GM23338 (cell line): Measurements from ENCODE around the gene PET117. TPM values are rescaled to one million over a fixed set of nuclear protein-coding genes. Genes with fewer than 3 reads are reported as not detected.
"Not testable (repeated sequence)": the region's sequence is repeated elsewhere in the genome, so short reads cannot be mapped to it uniquely, and the experiment has no call there.

ENCODE experiments used
- ATAC-seq: fragments of 200-7000 bp; cut with Tn5 transposase; 3 replicates; pipeline ENCODE4 v1.9.1; 2020
- DNase-seq: peaks from one replicate; pipeline ENCODE4 v3.0.0-alpha.2; 2015; ENCODE audit warnings: low spot score
- H2AFZ ChIP-seq: fragments of 200-600 bp; sonication (generic); 2 replicates; pipeline ENCODE4 v1.8.0; 2016; ENCODE audit warnings: antibody characterized with exemption, mild to moderate bottlenecking, moderate library complexity
- H3F3A ChIP-seq: fragments of 200-600 bp; sonication (generic); replicated peaks from 2 replicates; pipeline ENCODE4 v1.8.0; 2017; ENCODE audit warnings: antibody characterized with exemption, mixed run types, low read depth
- H3K27ac ChIP-seq: fragments of 200-600 bp; sonication (generic); 2 replicates; pipeline ENCODE4 v1.6.1; 2016; ENCODE audit warnings: low read depth
- H3K27me3 ChIP-seq: fragments of 200-600 bp; sonication (generic); 2 replicates; pipeline ENCODE4 v1.8.0; 2016; ENCODE audit warnings: mild to moderate bottlenecking, mixed run types, moderate library complexity; ENCODE audit not compliant: insufficient read depth
- H3K36me3 ChIP-seq: fragments of 200-600 bp; sonication (generic); 2 replicates; pipeline ENCODE4 v1.8.0; 2016; ENCODE audit warnings: mild to moderate bottlenecking; ENCODE audit not compliant: insufficient read depth
- H3K4me1 ChIP-seq: fragments of 200-600 bp; sonication (generic); 2 replicates; pipeline ENCODE4 v1.8.0; 2016; ENCODE audit warnings: mild to moderate bottlenecking, moderate library complexity; ENCODE audit not compliant: insufficient read depth
- H3K4me2 ChIP-seq: fragments of 200-600 bp; sonication (generic); 2 replicates; pipeline ENCODE4 v1.7.1; 2017; ENCODE audit warnings: mixed run types
- H3K4me3 ChIP-seq: fragments of 200-600 bp; sonication (generic); 2 replicates; pipeline ENCODE4 v1.6.1; 2016; ENCODE audit warnings: mixed run types
- H3K79me2 ChIP-seq: fragments of 200-600 bp; sonication (generic); replicated peaks from 2 replicates; pipeline ENCODE4 v1.8.0; 2017; ENCODE audit warnings: mild to moderate bottlenecking; ENCODE audit not compliant: insufficient read depth
- H3K9me2 ChIP-seq: fragments of 200-600 bp; sonication (generic); 2 replicates; pipeline ENCODE4 v1.8.0; 2017; ENCODE audit not compliant: insufficient read depth
- H4K20me1 ChIP-seq: fragments of 200-600 bp; sonication (generic); replicated peaks from 2 replicates; pipeline ENCODE4 v1.8.0; 2017; ENCODE audit warnings: mild to moderate bottlenecking; ENCODE audit not compliant: insufficient read depth
- H3K27ac Mint-ChIP-seq: 2 replicates; pipeline ENCODE4 v1.8.0; 2020; ENCODE audit warnings: inconsistent platforms, mild to moderate bottlenecking, moderate library complexity, mixed read lengths
- H3K27me3 Mint-ChIP-seq: 3 replicates; pipeline ENCODE4 v1.8.0; 2022; ENCODE audit warnings: low read depth, mild to moderate bottlenecking, moderate library complexity, mixed read lengths, inconsistent platforms; ENCODE audit not compliant: insufficient read depth, poor library complexity
- H3K36me3 Mint-ChIP-seq: 3 replicates; pipeline ENCODE4 v1.8.0; 2021; ENCODE audit warnings: low read depth, mild to moderate bottlenecking, inconsistent platforms, moderate library complexity, mixed read lengths
- H3K4me1 Mint-ChIP-seq: 3 replicates; pipeline ENCODE4 v1.8.0; 2020; ENCODE audit warnings: mild to moderate bottlenecking, inconsistent platforms, mixed read lengths
- H3K4me3 Mint-ChIP-seq: 3 replicates; pipeline ENCODE4 v1.8.0; 2021; ENCODE audit warnings: moderate library complexity, mild to moderate bottlenecking, inconsistent platforms, mixed read lengths
- H3K9me3 Mint-ChIP-seq: 3 replicates; pipeline ENCODE4 v1.8.0; 2020; ENCODE audit warnings: moderate library complexity, mild to moderate bottlenecking, inconsistent platforms, mixed read lengths
- CREB1 ChIP-seq: fragments of 250-450 bp; sonication (Bioruptor Pico); IDR thresholded peaks from 2 replicates; pipeline ENCODE4 v1.5.0; 2020; ENCODE audit warnings: low read depth, mild to moderate bottlenecking, moderate library complexity
- CTCF ChIP-seq, 2 experiments: fragments of 200-600 bp in 1 of 2; sonication (generic) in 1 of 2; conservative IDR thresholded peaks; 2 replicates each; pipeline versions ENCODE4 v1.5.1 to v1.6.1; 2016 to 2017; ENCODE audit warnings: antibody characterized with exemption in 2 of 2, low read depth in 2 of 2, mild to moderate bottlenecking in 2 of 2, moderate library complexity in 1 of 2
- ETS1 ChIP-seq: IDR thresholded peaks from 2 replicates; pipeline ENCODE4 v1.6.1; 2016; ENCODE audit warnings: antibody characterized with exemption
- EZH2 ChIP-seq: fragments of 200-600 bp; sonication (generic); IDR thresholded peaks from one replicate; pipeline ENCODE4 v1.8.0; 2017; ENCODE audit warnings: antibody characterized with exemption, mild to moderate bottlenecking, low read depth; ENCODE audit not compliant: unreplicated experiment
- JUNB ChIP-seq: IDR thresholded peaks from one replicate; pipeline ENCODE4 v1.6.1; 2016; ENCODE audit warnings: antibody characterized with exemption; ENCODE audit not compliant: unreplicated experiment
- NANOG ChIP-seq: IDR thresholded peaks from 2 replicates; pipeline ENCODE4 v1.6.1; 2016; ENCODE audit warnings: antibody characterized with exemption, borderline replicate concordance
- POLR2AphosphoS5 ChIP-seq: IDR thresholded peaks from 2 replicates; pipeline ENCODE4 v1.6.1; 2016; ENCODE audit warnings: antibody characterized with exemption, low read depth
- REST ChIP-seq: IDR thresholded peaks from one replicate; pipeline ENCODE4 v1.6.1; 2018; ENCODE audit warnings: antibody characterized with exemption; ENCODE audit not compliant: unreplicated experiment
- STAT1 ChIP-seq: IDR thresholded peaks from one replicate; pipeline ENCODE4 v1.6.1; 2016; ENCODE audit warnings: antibody characterized with exemption; ENCODE audit not compliant: unreplicated experiment
- ZNF114 ChIP-seq: fragments of 250-450 bp; sonication (Bioruptor Pico); IDR thresholded peaks from 2 replicates; pipeline ENCODE4 v1.5.0; 2020; ENCODE audit warnings: mild to moderate bottlenecking, moderate library complexity
- ZNF331 ChIP-seq: fragments of 250-450 bp; sonication (Bioruptor Pico); IDR thresholded peaks from 2 replicates; pipeline ENCODE4 v1.5.0; 2020; ENCODE audit warnings: low read depth, mild to moderate bottlenecking, moderate library complexity
- polyA plus RNA-seq: library from polyadenylated mRNA; unstranded; fragments of >200 nt; fragmentation: Nextera tagmentation; extraction: Ambion mirVana; gene quantifications from 2 replicates; pipeline ENCODE4 v1.2.1, GENCODE V29; 2016
- total RNA-seq: library from RNA; depleted of rRNA; stranded (reverse); fragments of >200 nt; shearing (Covaris generic); gene quantifications from 2 replicates; pipeline ENCODE4 v1.2.3, GENCODE V29; 2014

PET117 gene
- total and polyA plus RNA-seq, 2 experiments from 2014 or later: 21.7 to 41.9 TPM

- TF ChIP-seq REST: no peak
- no peak for TF ChIP-seq ZNF331 (CRISPR knock-in tag)
Measured at GRCh38 chr20:18176318-18176785, 38.7 kb downstream of the PET117 start (continued).

GRCh38 chr20:18180366-18180765, 42.7 kb downstream of the PET117 start:
- H3K4me1 ChIP-seq, H3K4me1 Mint-ChIP-seq, H3K4me2 ChIP-seq, H3K27ac ChIP-seq, ATAC-seq, H3K27me3 ChIP-seq, H3K9me2 ChIP-seq, H3K4me3 ChIP-seq, H4K20me1 ChIP-seq, H2AFZ ChIP-seq, H3F3A ChIP-seq, DNase-seq, H3K4me3 Mint-ChIP-seq, H3K27me3 Mint-ChIP-seq, H3K27ac Mint-ChIP-seq: not testable (repeated sequence)
- H3K9me3 Mint-ChIP-seq: peaks cover 17% of the 10 kb centered on the region
- peaks cover 39% of the 10 kb centered on the region for H3K36me3 ChIP-seq
- H3K79me2 ChIP-seq: peaks cover 23% of the 10 kb centered on the region
- peaks cover 76% of the 10 kb centered on the region for H3K36me3 Mint-ChIP-seq

GRCh38 chr20:18180815-18181214, 43.2 kb downstream of the PET117 start:
- H3K36me3 ChIP-seq: peaks cover 43% of the 10 kb centered on the region
- no peaks in the 10 kb centered on the region for H3K4me1 ChIP-seq
- H3F3A ChIP-seq: no peaks in the 10 kb centered on the region
- H3K27me3 Mint-ChIP-seq: peaks cover 4% of the 10 kb centered on the region
- peaks cover 18% of the 10 kb centered on the region for H3K79me2 ChIP-seq
- no peaks in the 10 kb centered on the region for H3K27me3 ChIP-seq
- 0 out of 2 replicates have a peak, but pooled peaks cover 5% of the 10 kb centered on the region for H3K9me2 ChIP-seq
- no peak overlapping the region for H3K27ac Mint-ChIP-seq
- H3K27ac ChIP-seq: no peak overlapping the region
- H3K9me3 Mint-ChIP-seq: peaks cover 17% of the 10 kb centered on the region
- ATAC-seq (no peak), DNase-seq (no peak)
- no peaks in the 10 kb centered on the region; the same call in 1 of the 2 replicates for H4K20me1 ChIP-seq
- no peak overlapping the region for H3K4me3 Mint-ChIP-seq
- H3K36me3 Mint-ChIP-seq: peaks cover 74% of the 10 kb centered on the region
- no peak overlapping the region for H3K4me2 ChIP-seq
- H3K4me3 ChIP-seq: no peak overlapping the region
- no peak overlapping the region for H2AFZ ChIP-seq
- peaks cover 6% of the 10 kb centered on the region for H3K4me1 Mint-ChIP-seq
- TF ChIP-seq JUNB (no peak), CREB1 (no peak), ETS1 (no peak), ZNF114 (CRISPR knock-in tag) (no peak), NANOG (no peak), REST (no peak), EZH2 (no peak), STAT1 (no peak), POLR2AphosphoS5 (no peak), CTCF (conservative IDR thresholded peaks at IDR 0.05; ENCODE audit: low read depth in 2 of 2) (no peak), ZNF331 (CRISPR knock-in tag) (no peak)
